ENCODE data around the gene SPRYD7.

- TF ChIP-seq EZH2 (IDR thresholded peaks at IDR 0.05) = no peak
- no peak for TF ChIP-seq POLR2AphosphoS5 (IDR thresholded peaks at IDR 0.05; ENCODE audit: borderline replicate concordance, low read depth, low read length)
- no peak for TF ChIP-seq FOXP2 (optimal IDR thresholded peaks at IDR 0.05; ENCODE audit: control extremely low read depth, extremely low read length, insufficient read depth)
Observed at GRCh38 chr13:49939321-49939720, 3.2 kb upstream of the SPRYD7 start.
